ENCODE data around the gene KIN.

DNA sequence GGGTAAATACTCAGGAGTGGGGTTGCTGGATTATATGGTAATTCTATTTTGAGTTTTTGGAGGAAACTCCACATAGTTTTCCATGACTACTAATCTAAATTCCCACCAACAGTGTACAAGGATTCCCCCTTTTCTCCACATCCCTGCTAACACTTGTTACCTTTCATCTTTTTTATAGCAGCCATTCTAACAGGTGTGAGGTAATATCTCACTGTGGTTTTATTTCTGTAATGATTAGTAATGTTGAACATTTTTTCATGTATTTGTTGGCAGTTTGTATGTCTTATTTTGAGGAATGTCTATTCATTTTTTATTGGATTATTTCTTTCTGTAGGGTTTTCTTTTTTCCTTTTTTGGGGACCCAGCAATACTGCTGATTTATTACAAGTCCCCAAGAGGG lies 45.4 kb upstream of the KIN start:
- TF ChIP-seq, protein P1, sequence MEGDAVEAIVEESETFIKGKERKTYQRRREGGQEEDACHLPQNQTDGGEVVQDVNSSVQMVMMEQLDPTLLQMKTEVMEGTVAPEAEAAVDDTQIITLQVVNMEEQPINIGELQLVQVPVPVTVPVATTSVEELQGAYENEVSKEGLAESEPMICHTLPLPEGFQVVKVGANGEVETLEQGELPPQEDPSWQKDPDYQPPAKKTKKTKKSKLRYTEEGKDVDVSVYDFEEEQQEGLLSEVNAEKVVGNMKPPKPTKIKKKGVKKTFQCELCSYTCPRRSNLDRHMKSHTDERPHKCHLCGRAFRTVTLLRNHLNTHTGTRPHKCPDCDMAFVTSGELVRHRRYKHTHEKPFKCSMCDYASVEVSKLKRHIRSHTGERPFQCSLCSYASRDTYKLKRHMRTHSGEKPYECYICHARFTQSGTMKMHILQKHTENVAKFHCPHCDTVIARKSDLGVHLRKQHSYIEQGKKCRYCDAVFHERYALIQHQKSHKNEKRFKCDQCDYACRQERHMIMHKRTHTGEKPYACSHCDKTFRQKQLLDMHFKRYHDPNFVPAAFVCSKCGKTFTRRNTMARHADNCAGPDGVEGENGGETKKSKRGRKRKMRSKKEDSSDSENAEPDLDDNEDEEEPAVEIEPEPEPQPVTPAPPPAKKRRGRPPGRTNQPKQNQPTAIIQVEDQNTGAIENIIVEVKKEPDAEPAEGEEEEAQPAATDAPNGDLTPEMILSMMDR (IDR thresholded peaks at IDR 0.05): no peak
- TF ChIP-seq POLR2A (IDR thresholded peaks at IDR 0.05) (no peak), EP300 (IDR thresholded peaks at IDR 0.05) (no peak)

All from ovary (tissue), 3 donors.